Gastroesophageal sphincter (tissue), 4 donors: ENCODE measurements around the gene MINDY4B. TPM values are rescaled to one million over a fixed set of nuclear protein-coding genes. Genes with fewer than 3 reads are reported as not detected.
A peak's percentile ranks its signal among the peaks of the same experiment; 100 is the strongest.
"Not testable (repeated sequence)": the region's sequence is repeated elsewhere in the genome, so short reads cannot be mapped to it uniquely, and the experiment has no call there.

Experiments used
- ATAC-seq: fragments of 150-250 bp; one replicate; pipeline ENCODE4 v1.9.1; 2016; ENCODE audit warnings: mild to moderate bottlenecking, moderate library complexity
- H3K27ac ChIP-seq, 4 donors: fragments of 200-600 bp; sonication (generic) in 3 of 4; 1 replicate in 3 of 4; 2 replicates in 1 of 4; pipeline ENCODE4 v1.5.1; 2016 to 2019
- H3K27me3 ChIP-seq: fragments of 200-600 bp; sonication (generic); one replicate; pipeline ENCODE4 v1.5.1; 2019
- H3K36me3 ChIP-seq, 2 donors: fragments of 200-600 bp; sonication (generic); one replicate each; pipeline ENCODE4 v1.5.1; 2019; ENCODE audit warnings: control low read depth in 1 of 2
- H3K4me1 ChIP-seq, 3 donors: fragments of 200-600 bp; sonication (generic); 1 replicate in 2 of 3; 2 replicates in 1 of 3; pipeline ENCODE4 v1.5.1; 2016 to 2019; ENCODE audit warnings: control low read depth in 2 of 3
- H3K4me3 ChIP-seq, 2 donors: fragments of 200-600 bp; sonication (generic); one replicate each; pipeline ENCODE4 v1.5.1; 2019; ENCODE audit warnings: mild to moderate bottlenecking in 1 of 2, moderate library complexity in 1 of 2
- H3K9me3 ChIP-seq, 3 donors: fragments of 200-600 bp; sonication (generic); one replicate each; pipeline ENCODE4 v1.5.1; 2017 to 2019; ENCODE audit warnings: control low read depth in 2 of 3
- EP300 ChIP-seq: sonication (generic); formaldehyde crosslinking; IDR thresholded peaks from one replicate; pipeline ENCODE4 v1.6.1; 2017; ENCODE audit warnings: antibody characterized with exemption, mild to moderate bottlenecking
- POLR2A ChIP-seq, 2 donors: fragments of 450-650 bp; IDR thresholded peaks; one replicate each; pipeline ENCODE4 v1.6.1; 2017; ENCODE audit warnings: antibody characterized with exemption in 2 of 2, mild to moderate bottlenecking in 2 of 2, moderate library complexity in 1 of 2
- POLR2AphosphoS5 ChIP-seq: sonication (generic); formaldehyde crosslinking; IDR thresholded peaks from one replicate; pipeline ENCODE4 v1.6.1; 2017; ENCODE audit warnings: antibody characterized with exemption
- WGBS, 2 donors: methylation state at CpG; one replicate each; pipeline ENCODE4 v1.1.5; 2018; ENCODE audit warnings: low coverage in 1 of 2; 5-methylcytosine and 5-hydroxymethylcytosine counted together
- total RNA-seq, 4 donors: library from RNA; depleted of rRNA; stranded (reverse); fragments of >200 nt; gene quantifications; one replicate each; pipeline ENCODE4 v1.1.0, GENCODE V29; 2016
- TF ChIP-seq, protein P1 (sequence below), 4 experiments: fragments of 200-600 bp in 2 of 4; fragments of 450-650 bp in 2 of 4; sonication (generic) in 1 of 4; IDR thresholded peaks; one replicate each; pipeline ENCODE4 v1.5.1; 2017 to 2019; ENCODE audit warnings: antibody characterized with exemption in 4 of 4, mild to moderate bottlenecking in 2 of 4, moderate library complexity in 2 of 4

The MINDY4B gene
- total RNA-seq, 4 donors from 2014 or later: not detected

DNA sequence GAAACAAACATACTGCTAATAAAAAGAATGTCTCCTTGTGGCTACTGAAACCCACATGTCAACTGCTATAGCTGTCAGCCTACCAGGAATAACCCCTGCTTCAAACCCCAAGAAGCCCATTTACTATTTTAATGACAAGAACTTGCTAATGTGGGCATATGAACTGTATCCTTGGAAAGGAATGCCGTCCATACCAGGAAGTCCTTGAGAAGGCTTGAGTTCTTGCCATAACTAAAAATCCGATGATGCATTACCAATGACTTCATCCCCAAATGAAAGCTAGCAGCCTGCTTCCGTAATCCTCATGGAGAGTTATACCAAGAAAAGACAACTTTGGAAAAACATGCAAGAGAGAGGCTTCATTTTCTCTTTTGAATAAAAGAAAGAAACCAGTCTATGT, 34.8 kb downstream of the MINDY4B start:
- Histone ChIP-seq H3K27ac (no peak overlapping the region), H3K4me1 (no peaks in the 10 kb centered on the region), H3K9me3 (no peaks in the 10 kb centered on the region), H3K4me3 (no peak overlapping the region), H3K36me3 (no peaks in the 10 kb centered on the region), H3K27me3 (no peaks in the 10 kb centered on the region)
- 39 to 50% methylated on average over 2 to 3 of the region's 3 CpGs for WGBS, 2 donors
- TF ChIP-seq POLR2A (IDR thresholded peaks at IDR 0.05): no peak
- TF ChIP-seq POLR2AphosphoS5: no peak
- TF ChIP-seq, protein P1, sequence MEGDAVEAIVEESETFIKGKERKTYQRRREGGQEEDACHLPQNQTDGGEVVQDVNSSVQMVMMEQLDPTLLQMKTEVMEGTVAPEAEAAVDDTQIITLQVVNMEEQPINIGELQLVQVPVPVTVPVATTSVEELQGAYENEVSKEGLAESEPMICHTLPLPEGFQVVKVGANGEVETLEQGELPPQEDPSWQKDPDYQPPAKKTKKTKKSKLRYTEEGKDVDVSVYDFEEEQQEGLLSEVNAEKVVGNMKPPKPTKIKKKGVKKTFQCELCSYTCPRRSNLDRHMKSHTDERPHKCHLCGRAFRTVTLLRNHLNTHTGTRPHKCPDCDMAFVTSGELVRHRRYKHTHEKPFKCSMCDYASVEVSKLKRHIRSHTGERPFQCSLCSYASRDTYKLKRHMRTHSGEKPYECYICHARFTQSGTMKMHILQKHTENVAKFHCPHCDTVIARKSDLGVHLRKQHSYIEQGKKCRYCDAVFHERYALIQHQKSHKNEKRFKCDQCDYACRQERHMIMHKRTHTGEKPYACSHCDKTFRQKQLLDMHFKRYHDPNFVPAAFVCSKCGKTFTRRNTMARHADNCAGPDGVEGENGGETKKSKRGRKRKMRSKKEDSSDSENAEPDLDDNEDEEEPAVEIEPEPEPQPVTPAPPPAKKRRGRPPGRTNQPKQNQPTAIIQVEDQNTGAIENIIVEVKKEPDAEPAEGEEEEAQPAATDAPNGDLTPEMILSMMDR (IDR thresholded peaks at IDR 0.05): no peak
- no peak for TF ChIP-seq EP300
- ATAC-seq: no peak

DNA sequence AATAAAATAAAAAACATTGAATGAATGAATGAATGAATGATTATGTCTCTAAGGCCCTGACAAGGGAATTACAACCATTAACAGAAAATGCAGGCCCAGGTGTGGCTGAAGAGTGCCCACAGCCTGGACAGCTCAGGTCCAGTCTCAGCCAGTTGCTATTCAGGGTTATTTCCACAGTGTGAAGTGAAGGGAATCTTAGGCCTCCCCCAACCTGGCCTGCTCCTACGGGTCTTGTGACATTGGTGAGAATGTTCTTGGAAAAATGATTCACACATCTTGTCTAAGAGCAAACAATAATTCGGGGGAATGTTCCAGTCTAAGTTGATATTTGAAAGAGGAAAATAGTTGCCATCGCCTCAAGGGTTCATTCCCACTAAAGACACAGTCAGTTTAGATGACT, 37.0 kb downstream of the MINDY4B start:
- Histone ChIP-seq H3K4me3 (no peak overlapping the region), H3K27ac (no peak overlapping the region), H3K27me3 (no peaks in the 10 kb centered on the region), H3K36me3 (no peaks in the 10 kb centered on the region), H3K4me1 (no peaks in the 10 kb centered on the region), H3K9me3 (no peaks in the 10 kb centered on the region)
- TF ChIP-seq POLR2AphosphoS5: no peak
- no peak for TF ChIP-seq POLR2A (IDR thresholded peaks at IDR 0.05)
- no peak for TF ChIP-seq EP300
- TF ChIP-seq, protein P1 (IDR thresholded peaks at IDR 0.05): no peak
- 52 to 66% methylated on average over 2 to 3 of the region's 3 CpGs for WGBS, 2 donors
- ATAC-seq: peak; percentile 55

DNA sequence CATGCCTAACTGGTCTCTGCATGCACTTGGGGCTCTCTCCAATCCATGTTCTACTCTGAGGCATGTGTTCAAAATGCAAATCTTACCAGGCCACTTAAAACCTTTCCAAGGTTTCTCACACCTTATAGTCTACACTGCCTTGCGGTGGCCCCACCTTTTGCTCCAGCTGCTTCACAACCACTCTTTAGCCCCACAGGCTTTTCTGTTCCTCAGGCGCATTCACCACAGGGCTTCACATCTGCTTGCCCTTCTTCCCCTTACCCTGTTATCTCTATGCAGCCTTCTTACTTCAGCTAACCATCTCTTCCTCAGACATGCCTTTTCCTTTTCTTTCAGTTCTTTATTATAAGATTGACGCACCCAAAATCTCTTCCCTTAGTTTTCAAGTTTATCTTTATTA, 37.8 kb downstream of the MINDY4B start:
- no peaks in the 10 kb centered on the region for H3K9me3 ChIP-seq
- H3K36me3 ChIP-seq: no peaks in the 10 kb centered on the region
- no peaks in the 10 kb centered on the region for H3K4me1 ChIP-seq
- 78 to 98% methylated on average over 3 of the region's 3 CpGs for WGBS, 2 donors
- H3K4me3 ChIP-seq: no peak overlapping the region
- no peak overlapping the region for H3K27ac ChIP-seq
- TF ChIP-seq POLR2AphosphoS5: no peak
- no peak for TF ChIP-seq EP300
- TF ChIP-seq, protein P1 (IDR thresholded peaks at IDR 0.05): no peak
- no peak for TF ChIP-seq POLR2A (IDR thresholded peaks at IDR 0.05)
- H3K27me3 ChIP-seq: no peaks in the 10 kb centered on the region
- no peak for ATAC-seq

DNA sequence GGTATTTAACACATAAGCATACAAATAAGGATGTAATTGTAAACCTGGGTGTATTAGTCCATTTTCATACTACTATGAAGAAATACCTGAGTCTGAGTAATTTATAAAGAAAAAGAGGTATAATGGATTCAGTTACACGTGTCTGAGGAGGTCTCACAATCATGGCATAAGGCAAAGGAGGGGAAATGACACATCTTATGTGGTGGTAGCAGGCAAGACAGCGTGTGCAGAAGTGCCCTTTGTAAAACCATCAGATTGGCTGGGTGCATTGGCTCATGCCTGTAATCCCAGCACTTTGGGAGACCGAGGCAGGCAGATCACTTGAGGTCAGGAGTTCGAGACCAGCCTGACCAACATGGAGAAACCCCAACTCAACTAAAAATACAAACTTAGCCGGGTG, 41.3 kb downstream of the MINDY4B start:
- H3K36me3 ChIP-seq, ATAC-seq, H3K4me3 ChIP-seq, H3K4me1 ChIP-seq, H3K27ac ChIP-seq, H3K27me3 ChIP-seq, H3K9me3 ChIP-seq: not testable (repeated sequence)
- 45 to 58% methylated on average over 2 to 3 of the region's 5 CpGs for WGBS, 2 donors

DNA sequence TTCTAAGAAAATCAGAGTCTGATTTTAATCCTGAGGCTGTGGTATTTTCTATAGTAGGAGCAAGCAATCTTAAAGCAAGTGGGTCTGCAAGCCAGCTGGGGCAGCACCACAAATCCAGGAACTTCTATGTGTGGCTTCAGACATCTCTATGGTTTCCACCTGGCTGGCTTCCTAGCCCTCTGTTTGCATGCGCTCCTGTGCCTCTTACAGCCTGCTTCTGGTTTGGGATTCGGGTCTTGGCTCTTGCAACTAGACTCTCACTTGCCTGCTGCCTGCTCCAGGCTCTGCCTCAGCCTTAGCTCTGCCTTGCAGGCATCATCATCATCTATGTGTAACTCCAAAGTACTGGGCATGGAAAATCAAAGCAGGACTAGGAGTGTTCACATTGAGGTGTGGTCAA, 43.4 kb downstream of the MINDY4B start:
- no peak for TF ChIP-seq POLR2AphosphoS5
- TF ChIP-seq, protein P1 (IDR thresholded peaks at IDR 0.05): no peak
- no peak for TF ChIP-seq EP300
- no peak for TF ChIP-seq POLR2A (IDR thresholded peaks at IDR 0.05)
- Histone ChIP-seq H3K36me3 (no peaks in the 10 kb centered on the region), H3K4me3 (no peak overlapping the region), H3K27ac (no peak overlapping the region), H3K9me3 (no peaks in the 10 kb centered on the region), H3K27me3 (no peaks in the 10 kb centered on the region), H3K4me1 (no peaks in the 10 kb centered on the region)
- ATAC-seq: no peak
- WGBS, 2 donors: 57 to 88% methylated on average over 1 to 2 of the region's 2 CpGs

DNA sequence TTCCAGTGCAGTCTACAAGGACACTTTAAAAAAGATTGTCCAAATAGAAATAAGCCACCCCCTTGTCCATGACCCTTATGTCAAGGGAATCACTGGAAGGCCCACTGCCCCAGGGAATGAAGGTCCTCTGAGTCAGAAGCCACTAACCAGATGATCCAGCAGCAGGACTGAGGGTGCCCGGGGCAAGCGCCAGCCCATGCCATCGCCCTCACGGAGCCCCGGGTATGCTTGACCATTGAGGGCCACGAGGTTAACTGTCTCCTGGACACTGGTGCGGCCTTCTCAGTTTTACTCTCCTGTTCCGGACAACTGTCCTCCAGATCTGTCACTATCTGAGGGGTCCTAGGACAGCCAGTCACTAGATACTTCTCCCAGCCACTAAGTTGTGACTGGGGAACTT, 47.3 kb downstream of the MINDY4B start:
- H3K36me3 ChIP-seq, H3K27me3 ChIP-seq, H3K4me3 ChIP-seq, H3K27ac ChIP-seq, ATAC-seq, H3K9me3 ChIP-seq, H3K4me1 ChIP-seq: not testable (repeated sequence)
- WGBS, 2 donors: 100% methylated on average over 1 of the region's 8 CpGs; no CpG with 5 or more reads in 1 of the 2 donors
